H1 (cell line): ENCODE results near the gene CST11. TPM values are rescaled to one million over a fixed set of nuclear protein-coding genes. Genes with fewer than 3 reads are reported as not detected.

Experiments used
- CEBPB ChIP-seq: IDR thresholded peaks from 2 replicates; pipeline ENCODE4 v1.6.1; 2012; ENCODE audit warnings: low read depth, low read length
- GABPA ChIP-seq: IDR thresholded peaks from 2 replicates; pipeline ENCODE4 v1.6.1; 2011; ENCODE audit warnings: mild to moderate bottlenecking, low read length, moderate library complexity, borderline replicate concordance; ENCODE audit not compliant: insufficient read depth
- KDM1A ChIP-seq: fragments of 200-600, 300-600 bp; sonication (generic); IDR thresholded peaks from 2 replicates; pipeline ENCODE4 v1.7.1; 2016; ENCODE audit warnings: mild to moderate bottlenecking, low read length, borderline replicate concordance
- NANOG ChIP-seq: IDR thresholded peaks from 2 replicates; pipeline ENCODE4 v1.6.1; 2011; ENCODE audit warnings: low read length, low read depth, mild to moderate bottlenecking, inconsistent platforms; ENCODE audit not compliant: insufficient read depth, poor library complexity, severe bottlenecking
- SIX5 ChIP-seq: IDR thresholded peaks from 2 replicates; pipeline ENCODE4 v1.6.1; 2011; ENCODE audit warnings: mild to moderate bottlenecking, low read depth, low read length
- YY1 ChIP-seq: IDR thresholded peaks from 2 replicates; pipeline ENCODE4 v1.6.1; 2011; ENCODE audit warnings: low read depth, mild to moderate bottlenecking, low read length
- polyA plus RNA-seq, 7 experiments: library from polyadenylated mRNA; depleted of rRNA in 3 of 7; stranded (reverse) in 5 of 7; unstranded in 2 of 7; fragments of >200 nt in 5 of 7; fragments of 200-250 nt in 2 of 7; gene quantifications; 1 replicate in 5 of 7; 2 replicates in 1 of 7; 4 replicates in 1 of 7; pipeline versions ENCODE4 v1.2.1 to v1.2.3, GENCODE V29; 2011 to 2013; ENCODE audit warnings: missing spikeins in 2 of 7, mixed read lengths in 2 of 7
- total RNA-seq: library from RNA; stranded (reverse); fragmentation: NEBNext Ultra II Directional; extraction: Animal tissue kit (Norgen Biotek cat#: 25700); gene quantifications from 2 replicates; pipeline ENCODE4 v1.2.1, GENCODE V29; 2021
- TF ChIP-seq, protein P1 (sequence below): fragments of 300-600 bp; sonication (generic); IDR thresholded peaks from 2 replicates; pipeline ENCODE4 v1.7.1; 2012; ENCODE audit warnings: low read length, moderate library complexity, mild to moderate bottlenecking, inconsistent platforms; ENCODE audit not compliant: insufficient replicate concordance

Gene CST11
- total and polyA plus RNA-seq, 2 of the 8 experiments (the other 6 are each of a cell fraction or from before 2014, with no cell fraction given), result 2.0 TPM; not detected in 1

DNA sequence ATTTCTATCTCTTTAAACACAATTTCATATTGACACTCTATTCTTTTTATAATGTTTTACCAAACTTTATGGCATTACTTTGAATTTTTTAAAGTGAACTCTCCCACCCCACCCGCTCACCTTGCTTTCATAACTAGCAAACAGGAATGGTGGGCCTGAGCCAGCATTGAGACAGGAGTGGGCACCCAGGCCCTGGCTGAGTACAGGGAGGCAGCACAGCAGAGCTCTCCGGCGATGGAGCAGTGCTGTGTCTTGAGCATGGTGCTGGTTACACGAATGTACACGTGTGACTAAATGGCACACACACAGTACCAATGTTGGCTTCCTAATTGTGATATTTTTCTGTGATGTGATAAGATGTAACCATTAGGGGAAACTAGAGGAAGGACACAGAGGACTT lies 4.5 kb downstream of the CST11 start (continued):
- TF ChIP-seq, protein P1, sequence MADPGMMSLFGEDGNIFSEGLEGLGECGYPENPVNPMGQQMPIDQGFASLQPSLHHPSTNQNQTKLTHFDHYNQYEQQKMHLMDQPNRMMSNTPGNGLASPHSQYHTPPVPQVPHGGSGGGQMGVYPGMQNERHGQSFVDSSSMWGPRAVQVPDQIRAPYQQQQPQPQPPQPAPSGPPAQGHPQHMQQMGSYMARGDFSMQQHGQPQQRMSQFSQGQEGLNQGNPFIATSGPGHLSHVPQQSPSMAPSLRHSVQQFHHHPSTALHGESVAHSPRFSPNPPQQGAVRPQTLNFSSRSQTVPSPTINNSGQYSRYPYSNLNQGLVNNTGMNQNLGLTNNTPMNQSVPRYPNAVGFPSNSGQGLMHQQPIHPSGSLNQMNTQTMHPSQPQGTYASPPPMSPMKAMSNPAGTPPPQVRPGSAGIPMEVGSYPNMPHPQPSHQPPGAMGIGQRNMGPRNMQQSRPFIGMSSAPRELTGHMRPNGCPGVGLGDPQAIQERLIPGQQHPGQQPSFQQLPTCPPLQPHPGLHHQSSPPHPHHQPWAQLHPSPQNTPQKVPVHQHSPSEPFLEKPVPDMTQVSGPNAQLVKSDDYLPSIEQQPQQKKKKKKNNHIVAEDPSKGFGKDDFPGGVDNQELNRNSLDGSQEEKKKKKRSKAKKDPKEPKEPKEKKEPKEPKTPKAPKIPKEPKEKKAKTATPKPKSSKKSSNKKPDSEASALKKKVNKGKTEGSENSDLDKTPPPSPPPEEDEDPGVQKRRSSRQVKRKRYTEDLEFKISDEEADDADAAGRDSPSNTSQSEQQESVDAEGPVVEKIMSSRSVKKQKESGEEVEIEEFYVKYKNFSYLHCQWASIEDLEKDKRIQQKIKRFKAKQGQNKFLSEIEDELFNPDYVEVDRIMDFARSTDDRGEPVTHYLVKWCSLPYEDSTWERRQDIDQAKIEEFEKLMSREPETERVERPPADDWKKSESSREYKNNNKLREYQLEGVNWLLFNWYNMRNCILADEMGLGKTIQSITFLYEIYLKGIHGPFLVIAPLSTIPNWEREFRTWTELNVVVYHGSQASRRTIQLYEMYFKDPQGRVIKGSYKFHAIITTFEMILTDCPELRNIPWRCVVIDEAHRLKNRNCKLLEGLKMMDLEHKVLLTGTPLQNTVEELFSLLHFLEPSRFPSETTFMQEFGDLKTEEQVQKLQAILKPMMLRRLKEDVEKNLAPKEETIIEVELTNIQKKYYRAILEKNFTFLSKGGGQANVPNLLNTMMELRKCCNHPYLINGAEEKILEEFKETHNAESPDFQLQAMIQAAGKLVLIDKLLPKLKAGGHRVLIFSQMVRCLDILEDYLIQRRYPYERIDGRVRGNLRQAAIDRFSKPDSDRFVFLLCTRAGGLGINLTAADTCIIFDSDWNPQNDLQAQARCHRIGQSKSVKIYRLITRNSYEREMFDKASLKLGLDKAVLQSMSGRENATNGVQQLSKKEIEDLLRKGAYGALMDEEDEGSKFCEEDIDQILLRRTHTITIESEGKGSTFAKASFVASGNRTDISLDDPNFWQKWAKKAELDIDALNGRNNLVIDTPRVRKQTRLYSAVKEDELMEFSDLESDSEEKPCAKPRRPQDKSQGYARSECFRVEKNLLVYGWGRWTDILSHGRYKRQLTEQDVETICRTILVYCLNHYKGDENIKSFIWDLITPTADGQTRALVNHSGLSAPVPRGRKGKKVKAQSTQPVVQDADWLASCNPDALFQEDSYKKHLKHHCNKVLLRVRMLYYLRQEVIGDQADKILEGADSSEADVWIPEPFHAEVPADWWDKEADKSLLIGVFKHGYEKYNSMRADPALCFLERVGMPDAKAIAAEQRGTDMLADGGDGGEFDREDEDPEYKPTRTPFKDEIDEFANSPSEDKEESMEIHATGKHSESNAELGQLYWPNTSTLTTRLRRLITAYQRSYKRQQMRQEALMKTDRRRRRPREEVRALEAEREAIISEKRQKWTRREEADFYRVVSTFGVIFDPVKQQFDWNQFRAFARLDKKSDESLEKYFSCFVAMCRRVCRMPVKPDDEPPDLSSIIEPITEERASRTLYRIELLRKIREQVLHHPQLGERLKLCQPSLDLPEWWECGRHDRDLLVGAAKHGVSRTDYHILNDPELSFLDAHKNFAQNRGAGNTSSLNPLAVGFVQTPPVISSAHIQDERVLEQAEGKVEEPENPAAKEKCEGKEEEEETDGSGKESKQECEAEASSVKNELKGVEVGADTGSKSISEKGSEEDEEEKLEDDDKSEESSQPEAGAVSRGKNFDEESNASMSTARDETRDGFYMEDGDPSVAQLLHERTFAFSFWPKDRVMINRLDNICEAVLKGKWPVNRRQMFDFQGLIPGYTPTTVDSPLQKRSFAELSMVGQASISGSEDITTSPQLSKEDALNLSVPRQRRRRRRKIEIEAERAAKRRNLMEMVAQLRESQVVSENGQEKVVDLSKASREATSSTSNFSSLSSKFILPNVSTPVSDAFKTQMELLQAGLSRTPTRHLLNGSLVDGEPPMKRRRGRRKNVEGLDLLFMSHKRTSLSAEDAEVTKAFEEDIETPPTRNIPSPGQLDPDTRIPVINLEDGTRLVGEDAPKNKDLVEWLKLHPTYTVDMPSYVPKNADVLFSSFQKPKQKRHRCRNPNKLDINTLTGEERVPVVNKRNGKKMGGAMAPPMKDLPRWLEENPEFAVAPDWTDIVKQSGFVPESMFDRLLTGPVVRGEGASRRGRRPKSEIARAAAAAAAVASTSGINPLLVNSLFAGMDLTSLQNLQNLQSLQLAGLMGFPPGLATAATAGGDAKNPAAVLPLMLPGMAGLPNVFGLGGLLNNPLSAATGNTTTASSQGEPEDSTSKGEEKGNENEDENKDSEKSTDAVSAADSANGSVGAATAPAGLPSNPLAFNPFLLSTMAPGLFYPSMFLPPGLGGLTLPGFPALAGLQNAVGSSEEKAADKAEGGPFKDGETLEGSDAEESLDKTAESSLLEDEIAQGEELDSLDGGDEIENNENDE, result no peak
- TF ChIP-seq SIX5 (no peak), KDM1A (no peak), YY1 (no peak), NANOG (no peak), CEBPB (no peak), GABPA (no peak)
